HG03469 (cell line): Measurements from ENCODE around the gene LMO7.
A peak's percentile ranks its signal among the peaks of the same experiment; 100 is the strongest.

ENCODE experiments used
- ATAC-seq: cut with Tn5 transposase; IDR thresholded peaks from one replicate; pipeline ENCODE4 v1.9.1; 2021; ENCODE audit warnings: mild to moderate bottlenecking, moderate library complexity, moderate number of reproducible peaks; ENCODE audit not compliant: unreplicated experiment

LMO7 gene

DNA sequence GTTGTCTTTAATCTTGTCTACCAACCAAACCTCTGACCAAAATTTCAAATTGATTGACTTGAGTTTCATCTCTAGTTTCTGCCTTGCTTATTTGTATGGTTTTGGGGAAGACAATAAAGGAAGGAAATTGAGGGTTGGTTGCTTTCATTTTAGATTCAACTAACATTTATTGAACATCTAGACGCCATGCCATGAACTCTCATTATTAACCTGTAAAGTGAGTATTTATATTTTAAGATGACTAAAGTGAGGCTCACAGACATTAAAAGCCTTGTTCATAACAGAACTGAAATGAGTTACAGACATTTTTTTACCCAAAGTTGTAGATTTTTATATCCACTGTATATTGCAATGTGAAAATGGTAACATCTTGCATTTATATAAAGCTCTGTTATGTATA, 239.3 kb downstream of the LMO7 start:
- ATAC-seq = no peak

DNA sequence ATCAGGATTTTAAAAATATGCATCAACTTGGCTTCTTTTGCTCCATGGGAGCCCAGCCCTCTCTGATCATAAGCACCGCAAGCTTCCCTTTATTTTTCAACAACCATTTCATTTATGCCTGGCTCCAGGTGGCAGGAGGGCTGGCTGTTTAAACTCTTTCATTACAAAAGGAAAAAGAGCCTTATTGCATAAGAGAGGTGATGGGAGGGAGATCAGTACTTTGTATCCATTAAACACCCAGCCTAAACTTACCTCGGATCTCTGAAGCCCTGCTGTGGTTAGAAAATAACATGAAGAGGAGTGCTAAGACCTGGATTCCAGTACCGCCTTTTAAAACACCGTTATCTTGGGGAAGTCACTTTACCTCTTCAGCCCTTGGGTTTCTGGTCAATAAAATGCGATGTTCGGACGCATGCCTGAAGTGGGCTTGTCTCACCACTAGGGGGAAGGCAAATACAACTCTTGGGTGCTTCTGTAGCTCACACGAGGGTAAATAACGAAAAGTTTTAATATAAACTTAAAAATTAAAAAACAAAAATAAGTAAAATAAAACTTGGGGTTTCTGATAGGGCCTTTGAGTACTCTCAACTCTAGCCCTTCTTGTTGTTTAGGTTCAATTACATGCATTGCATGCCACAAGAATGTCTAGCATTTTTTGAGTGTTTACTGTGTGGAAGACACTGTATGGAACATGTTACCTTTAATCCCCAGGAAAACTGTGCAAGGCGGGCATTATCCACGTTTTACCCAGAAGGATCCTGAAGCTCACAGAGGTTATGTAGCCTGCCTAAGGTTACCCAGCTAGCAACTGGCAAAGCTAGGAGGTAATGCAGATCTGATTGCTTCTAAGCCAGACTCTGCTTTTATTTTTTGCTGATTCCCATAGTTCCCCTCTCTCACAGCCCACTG, 240.3 kb downstream of the LMO7 start:
- ATAC-seq = peak; percentile 92

DNA sequence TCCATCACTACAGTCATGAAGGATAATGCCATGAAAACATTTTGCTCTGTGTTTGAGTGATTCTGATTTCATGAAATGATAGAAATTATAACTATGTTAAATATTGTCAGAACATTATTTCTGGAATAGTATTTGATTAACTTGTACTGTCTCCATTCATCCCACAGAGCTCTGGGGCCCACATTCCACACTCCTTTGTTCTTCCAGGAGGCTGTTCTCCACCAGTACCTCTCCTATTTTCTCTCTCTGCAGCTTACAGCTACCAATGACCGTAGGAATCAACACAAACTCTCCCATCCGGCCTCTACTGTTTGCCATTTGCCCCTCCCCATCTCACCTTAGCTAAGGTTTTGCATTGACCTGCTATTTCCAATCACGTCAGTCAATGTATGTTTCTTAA, 240.9 kb downstream of the LMO7 start:
- ATAC-seq = no peak

DNA sequence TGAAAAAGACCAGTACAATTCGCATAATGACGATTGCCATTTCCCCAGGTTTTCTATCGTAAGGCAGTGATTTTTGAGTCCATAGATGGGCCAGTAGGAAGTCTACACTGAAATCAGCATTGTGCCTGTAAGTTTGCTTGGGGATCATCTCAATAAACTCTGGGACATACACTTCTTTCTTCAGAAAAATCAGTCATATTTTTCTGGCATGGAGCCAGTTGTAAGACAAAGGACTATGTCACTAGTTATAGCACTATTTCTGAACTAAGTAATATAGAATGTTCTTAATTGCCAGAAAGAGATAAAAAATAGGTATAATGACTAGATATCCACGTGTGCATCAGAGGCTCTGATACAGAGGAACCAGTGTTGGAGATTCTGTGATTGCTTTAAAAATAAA, 243.5 kb downstream of the LMO7 start:
- ATAC-seq = no peak

DNA sequence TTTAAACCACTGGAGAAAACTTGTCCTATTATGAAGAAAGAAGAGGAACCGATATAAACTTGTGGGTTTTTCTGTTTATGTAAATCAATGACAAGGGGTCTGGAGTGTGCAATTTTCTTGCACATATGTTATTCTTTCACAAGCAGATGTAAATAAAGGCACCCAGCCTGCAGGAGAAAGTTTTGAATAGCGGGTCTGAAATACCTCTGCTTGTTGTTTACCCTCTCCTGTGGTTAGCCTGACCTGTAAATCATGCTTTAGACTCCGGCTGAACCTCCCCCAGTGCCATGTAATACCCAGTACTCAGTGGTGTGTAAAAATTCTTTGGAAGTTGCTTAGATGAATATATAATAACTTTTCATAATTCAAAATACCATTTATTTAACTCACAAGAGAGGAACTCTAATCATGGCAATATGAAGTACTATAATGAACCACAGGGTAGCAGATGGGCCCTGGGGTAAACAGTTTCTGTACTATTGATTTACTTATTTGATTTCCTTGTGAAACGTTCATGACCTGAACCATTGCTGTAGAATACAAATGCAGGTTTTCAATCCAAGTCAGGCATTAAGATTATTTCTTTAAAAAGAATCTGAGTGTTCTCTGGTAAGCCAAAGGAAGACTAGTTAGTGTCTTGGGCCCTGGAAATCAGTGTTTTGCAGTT, 245.1 kb downstream of the LMO7 start:
- ATAC-seq = no peak

DNA sequence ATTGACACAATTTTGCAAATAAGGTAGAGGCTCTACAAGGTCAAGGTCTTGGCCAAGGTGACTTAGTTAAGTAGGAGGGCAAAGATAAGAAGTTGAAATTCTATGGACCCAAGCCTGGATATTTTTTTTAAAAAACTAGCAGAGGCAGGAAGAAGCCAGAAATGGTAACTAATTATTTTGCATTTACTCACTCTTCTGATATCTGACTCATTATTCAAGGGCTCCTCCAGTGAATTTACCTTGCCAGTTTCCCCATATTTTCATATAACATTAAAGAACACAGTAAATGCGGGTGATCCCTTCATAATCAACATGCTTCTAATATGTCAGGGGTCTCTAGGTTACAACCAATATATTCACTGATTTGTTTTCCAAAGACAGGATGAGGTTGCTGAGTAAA, 246.1 kb downstream of the LMO7 start:
- ATAC-seq = no peak

DNA sequence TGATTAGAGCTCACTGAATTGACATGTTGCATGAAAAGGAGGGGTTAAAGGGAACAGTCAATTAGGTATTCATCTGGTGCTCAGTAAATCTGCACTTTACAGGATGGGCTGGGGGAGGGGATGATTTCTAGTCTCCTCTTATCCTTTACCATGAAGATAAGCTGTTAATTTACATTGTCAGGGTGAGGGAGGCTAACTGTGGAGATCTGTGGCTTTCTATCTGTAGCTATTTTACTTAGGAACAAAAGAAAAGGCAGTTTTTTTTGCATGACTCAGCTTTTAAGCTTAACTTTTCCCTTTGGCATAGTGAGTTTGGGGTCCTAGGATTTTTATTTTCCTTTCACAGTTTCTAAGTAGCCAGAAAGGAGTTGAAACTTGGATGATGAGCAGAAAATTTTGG, 253.3 kb downstream of the LMO7 start:
- no peak for ATAC-seq

DNA sequence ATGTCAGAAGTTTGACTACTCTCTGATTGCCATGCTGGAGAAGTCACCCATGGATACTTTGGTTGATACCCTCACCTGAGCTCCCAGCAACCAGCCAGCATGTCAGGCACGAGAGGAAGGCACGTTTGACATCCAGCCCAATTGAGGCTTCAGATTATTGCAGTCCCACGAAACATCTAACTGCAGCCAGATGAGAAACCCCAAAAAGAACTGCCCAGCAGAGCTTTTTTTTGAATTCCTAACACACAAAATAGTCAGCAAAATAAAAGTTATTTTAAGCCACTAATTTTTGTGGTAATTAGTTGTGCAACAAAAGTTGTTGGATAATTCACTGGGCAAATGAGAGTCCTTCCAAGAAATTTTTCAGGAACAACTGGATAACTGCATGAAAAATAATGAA, 259.0 kb downstream of the LMO7 start:
- no peak for ATAC-seq

DNA sequence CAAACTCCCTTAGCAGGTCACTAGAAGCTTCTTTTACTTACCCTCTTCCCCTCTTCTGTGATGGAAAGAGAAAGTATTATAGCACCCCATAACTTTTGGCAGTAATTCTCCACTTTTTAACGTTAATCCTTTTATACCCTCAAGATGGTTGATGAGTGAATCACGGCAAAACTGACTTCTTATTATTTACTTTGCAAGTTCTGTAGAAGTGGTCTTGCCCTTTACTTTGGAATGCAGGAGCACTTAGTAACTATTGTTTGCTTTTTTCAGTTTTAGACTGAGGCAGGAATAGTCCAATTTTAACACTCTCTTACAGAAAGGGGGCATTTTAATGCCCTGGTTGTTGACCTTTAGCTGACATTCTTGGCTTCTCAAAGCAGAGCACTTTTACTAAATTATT, 260.1 kb downstream of the LMO7 start:
- ATAC-seq = no peak

DNA sequence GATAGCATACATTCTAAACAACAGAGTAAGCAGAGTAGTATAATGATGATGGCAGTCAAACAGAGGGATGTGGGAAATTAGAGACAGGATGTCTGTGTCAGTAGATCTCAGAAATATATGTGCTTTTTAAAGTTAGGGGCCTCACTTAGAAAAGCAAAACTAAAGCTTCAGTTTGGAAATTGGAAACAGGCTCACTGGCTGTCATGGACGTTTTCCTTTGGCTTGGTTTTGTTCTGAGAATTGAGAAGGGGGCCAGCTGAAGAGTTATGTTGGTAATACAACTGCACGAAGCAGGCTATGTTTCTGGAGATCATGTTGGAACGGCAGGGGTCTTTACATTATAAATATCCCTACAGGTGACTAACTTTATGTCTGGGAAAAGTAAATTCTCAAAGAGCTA, 261.3 kb downstream of the LMO7 start:
- ATAC-seq = no peak

DNA sequence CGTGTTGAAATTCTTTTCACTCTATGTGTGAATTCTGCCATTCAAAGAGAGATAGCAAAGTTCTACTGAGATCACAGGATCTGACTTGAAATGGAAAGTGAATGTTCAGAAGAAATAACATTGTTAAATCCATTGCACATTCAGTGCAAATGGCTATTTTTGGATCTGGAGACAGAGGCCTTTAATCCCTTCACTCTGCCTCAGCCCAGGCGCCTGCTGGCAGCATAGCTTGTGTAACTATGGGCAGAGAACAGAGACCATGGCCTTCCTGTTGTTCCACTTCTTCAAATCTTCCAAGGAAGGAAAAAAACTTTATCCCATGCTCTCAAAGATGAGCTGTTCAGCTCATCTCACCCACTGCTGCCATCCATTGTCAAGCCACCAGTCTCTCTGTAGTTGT, 265.4 kb downstream of the LMO7 start:
- no peak for ATAC-seq

DNA sequence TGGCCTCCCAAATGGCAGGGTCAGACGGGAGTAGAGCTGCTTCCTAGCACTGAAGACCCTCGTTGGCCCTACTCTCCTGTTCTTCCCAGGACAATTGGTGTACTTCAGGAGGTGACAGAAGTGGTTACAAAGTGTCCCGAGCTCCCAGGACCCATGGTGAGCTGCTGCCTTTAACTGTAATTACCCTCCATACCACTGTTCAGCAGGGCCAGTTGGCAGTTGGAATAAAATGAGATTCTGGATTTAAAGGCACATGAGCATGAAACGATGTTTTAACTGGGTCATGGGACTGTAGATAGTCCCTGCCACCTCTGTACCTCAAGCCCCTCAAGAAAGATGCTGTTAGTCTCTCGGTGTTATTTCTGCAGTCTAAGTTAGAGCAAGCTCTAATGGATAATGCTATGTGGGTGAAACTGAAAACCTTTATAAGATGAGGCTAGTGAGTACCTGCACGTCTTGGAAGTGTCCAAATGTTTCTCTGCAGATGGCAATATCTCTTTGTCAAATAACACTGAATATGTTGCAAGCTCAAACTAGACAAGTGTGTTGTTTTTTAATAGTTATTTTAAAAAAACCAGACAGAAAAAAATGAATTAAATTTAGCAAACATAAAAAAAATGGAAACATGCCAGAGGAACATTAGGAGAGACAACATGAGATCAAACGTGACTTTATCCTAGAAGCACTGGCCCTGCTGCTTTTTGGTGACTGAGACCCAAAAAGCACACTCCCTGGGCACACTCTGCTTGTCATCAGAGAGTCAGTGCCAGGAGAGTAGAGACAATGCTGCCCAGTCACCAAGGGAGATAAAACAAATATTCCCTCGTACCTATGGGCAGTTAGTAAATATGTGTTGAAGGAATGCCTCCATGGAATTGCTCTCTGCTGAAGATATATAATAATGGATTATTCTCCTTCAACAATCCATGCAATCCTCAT, 266.3 kb downstream of the LMO7 start:
- ATAC-seq = no peak

DNA sequence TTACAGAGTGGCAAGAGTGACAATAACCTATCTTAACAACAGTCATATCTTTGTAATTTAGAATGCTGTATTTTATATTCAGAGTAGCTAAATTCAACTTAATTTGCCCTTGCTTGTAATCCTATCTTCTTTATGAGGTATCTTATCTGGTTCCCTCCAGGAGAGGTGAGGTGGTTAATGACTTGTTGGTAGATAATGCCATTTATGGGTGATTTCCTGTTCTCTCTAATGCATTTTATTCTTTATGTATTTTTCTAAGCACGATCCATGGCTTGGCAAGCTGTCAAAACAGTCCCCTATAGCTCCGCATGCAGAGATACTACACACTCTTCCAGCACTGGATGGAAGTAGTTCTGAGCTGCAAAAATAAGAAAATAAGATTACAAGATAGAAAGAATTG, 267.9 kb downstream of the LMO7 start:
- ATAC-seq = no peak

DNA sequence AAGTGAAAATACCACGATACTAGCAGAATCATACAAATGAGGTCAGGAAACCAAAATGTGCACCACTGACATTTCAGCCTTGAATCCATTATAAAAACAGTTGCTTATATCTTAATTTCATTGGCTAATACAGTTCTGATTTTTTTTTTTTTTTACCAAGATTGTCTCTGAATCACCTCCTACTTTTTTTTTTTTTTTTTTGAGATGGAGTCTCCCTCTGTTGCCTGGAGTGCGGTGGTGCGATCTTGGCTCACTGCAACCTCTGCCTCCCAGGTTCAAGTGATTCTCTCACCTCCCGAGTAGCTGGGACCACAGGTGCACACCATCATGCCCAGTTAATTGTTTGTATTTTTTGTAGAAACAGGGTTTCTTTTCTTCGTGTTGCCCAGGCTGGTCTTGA, 270.2 kb downstream of the LMO7 start:
- no peak for ATAC-seq

DNA sequence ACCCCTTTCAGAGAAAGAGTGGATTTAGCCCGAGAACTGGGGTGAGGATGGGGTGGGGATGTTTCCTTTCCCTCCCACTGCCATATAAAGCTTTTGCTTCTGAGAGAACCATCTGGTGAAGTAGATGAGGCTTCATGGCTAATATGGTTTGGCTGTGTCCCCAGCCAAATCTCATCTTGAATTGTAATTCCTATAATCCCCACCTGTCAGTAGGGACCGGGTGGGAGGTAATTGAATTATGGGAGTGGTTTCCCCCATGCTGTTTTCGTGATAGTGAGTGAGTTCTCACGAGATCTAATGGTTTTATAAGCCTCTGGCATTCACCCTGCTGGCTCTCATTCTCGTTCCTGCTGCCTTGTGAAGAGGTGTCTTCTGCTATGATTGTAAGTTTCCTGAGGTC, 270.9 kb downstream of the LMO7 start:
- ATAC-seq = no peak

DNA sequence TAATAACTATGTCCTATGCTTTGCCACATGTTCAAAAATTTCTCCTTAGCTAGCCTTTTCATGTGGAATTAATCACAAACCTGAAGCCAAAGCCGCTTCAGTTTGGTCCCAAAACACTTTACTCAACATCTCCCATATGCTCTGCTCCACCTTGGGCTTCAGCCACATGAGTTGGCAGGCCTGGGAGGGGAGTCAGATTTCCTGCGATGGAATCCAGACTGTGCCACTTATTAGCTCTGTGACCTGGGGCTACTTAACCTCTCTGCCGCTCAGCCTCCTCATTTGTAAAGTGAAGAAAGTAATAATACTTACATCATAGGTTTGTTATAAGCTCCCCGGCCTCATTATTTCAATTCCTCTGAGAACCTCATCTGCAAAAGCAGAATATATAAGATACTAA, 272.0 kb downstream of the LMO7 start:
- no peak for ATAC-seq
